Measurements from ENCODE around the gene GALNT5. TPM values are rescaled to one million over a fixed set of nuclear protein-coding genes. Genes with fewer than 3 reads are reported as not detected.
A peak's percentile ranks its signal among the peaks of the same experiment; 100 is the strongest.

Gene GALNT5
- total RNA-seq, 1 experiment from 2014 or later = 6.8 TPM

GRCh38 chr2:157321466-157321865 is 64.0 kb downstream of the GALNT5 start:
- ChIA-PET POLR2A (no interaction called here), CTCF (no interaction called here)
- Mint-ChIP-seq H3K4me1 (ENCODE audit: low read depth, unreplicated experiment) (peaks cover 17% of the 10 kb centered on the region), H3K36me3 (ENCODE audit: insufficient read depth, unreplicated experiment) (no peaks in the 10 kb centered on the region), H3K4me3 (ENCODE audit: unreplicated experiment) (no peak overlapping the region), H3K9me3 (ENCODE audit: unreplicated experiment) (no peaks in the 10 kb centered on the region), H3K27ac (ENCODE audit: unreplicated experiment) (no peak overlapping the region), H3K27me3 (ENCODE audit: insufficient read depth, unreplicated experiment) (no peaks in the 10 kb centered on the region)
- H3K9me3 ChIP-seq = no peaks in the 10 kb centered on the region
- no peaks in the 10 kb centered on the region for H3K36me3 ChIP-seq (ENCODE audit: control insufficient read depth, insufficient read depth, low read length)
- H3K4me1 ChIP-seq = peaks cover 50% of the 10 kb centered on the region
- no TSS peak for BruUV-seq (replicated peaks)
- no peak overlapping the region for H3K4me3 ChIP-seq (ENCODE audit: low read depth, low read length)
- TF ChIP-seq CTCF (IDR thresholded peaks at IDR 0.05; ENCODE audit: insufficient read depth in 1 of 2, low read depth in 1 of 2, low read length in 1 of 2, severe bottlenecking in 1 of 2, unreplicated experiment in 1 of 2) = no peak
- H3K27me3 ChIP-seq (replicated peaks; ENCODE audit: control insufficient read depth, insufficient read depth, low read length) = no peaks in the 10 kb centered on the region
- intact Hi-C loops (cut with micrococcal nuclease; ENCODE audit: unreplicated experiment) = no loop called here
- DNase-seq = no peak

DNA sequence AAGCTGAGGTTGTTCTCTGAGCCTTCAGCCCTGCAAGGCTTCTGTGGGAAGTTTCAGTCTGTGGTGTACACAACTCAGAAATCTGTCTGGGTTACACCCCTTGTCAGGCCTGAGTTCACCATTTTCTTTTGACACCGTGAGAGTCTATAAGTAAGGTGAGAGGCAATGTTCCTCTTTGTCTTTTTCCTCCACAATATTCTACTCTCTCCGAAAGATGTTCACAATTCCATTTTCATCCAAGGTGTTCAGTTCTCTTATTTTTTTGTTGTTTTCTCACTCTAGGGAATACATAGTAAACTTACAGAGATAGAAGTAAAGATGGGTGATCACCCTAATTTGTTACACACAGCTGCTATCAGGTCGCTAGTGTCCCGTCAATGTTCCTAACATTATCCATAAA is 64.9 kb downstream of the GALNT5 start:
- intact Hi-C loops (cut with micrococcal nuclease; ENCODE audit: unreplicated experiment) = no loop called here
- CTCF ChIA-PET = interaction anchor here (1.1 kb wide), 1 partner anchor 14 kb away, joined by 3 read pairs; no protein-coding TSS in a partner anchor
- no peak for TF ChIP-seq CTCF (IDR thresholded peaks at IDR 0.05; ENCODE audit: insufficient read depth in 1 of 2, low read depth in 1 of 2, low read length in 1 of 2, severe bottlenecking in 1 of 2, unreplicated experiment in 1 of 2)
- Mint-ChIP-seq H3K4me3 (ENCODE audit: unreplicated experiment) (no peak overlapping the region), H3K36me3 (ENCODE audit: insufficient read depth, unreplicated experiment) (no peaks in the 10 kb centered on the region), H3K4me1 (ENCODE audit: low read depth, unreplicated experiment) (peaks cover 17% of the 10 kb centered on the region), H3K27me3 (ENCODE audit: insufficient read depth, unreplicated experiment) (no peaks in the 10 kb centered on the region), H3K27ac (ENCODE audit: unreplicated experiment) (no peak overlapping the region), H3K9me3 (ENCODE audit: unreplicated experiment) (no peaks in the 10 kb centered on the region)
- no peak for DNase-seq
- Histone ChIP-seq H3K4me3 (ENCODE audit: low read depth, low read length) (no peak overlapping the region), H3K9me3 (no peaks in the 10 kb centered on the region), H3K36me3 (ENCODE audit: control insufficient read depth, insufficient read depth, low read length) (no peaks in the 10 kb centered on the region), H3K27me3 (replicated peaks; ENCODE audit: control insufficient read depth, insufficient read depth, low read length) (no peaks in the 10 kb centered on the region), H3K4me1 (peaks cover 54% of the 10 kb centered on the region)
- no TSS peak for BruUV-seq (replicated peaks)
- POLR2A ChIA-PET = no interaction called here

- no peaks in the 10 kb centered on the region for H3K9me3 Mint-ChIP-seq (ENCODE audit: unreplicated experiment)
- peak; percentile 72 to 74 for DNase-seq
- Histone ChIP-seq H3K4me1 (peaks cover 54% of the 10 kb centered on the region), H3K27me3 (replicated peaks; ENCODE audit: control insufficient read depth, insufficient read depth, low read length) (no peaks in the 10 kb centered on the region), H3K36me3 (ENCODE audit: control insufficient read depth, insufficient read depth, low read length) (no peaks in the 10 kb centered on the region), H3K4me3 (ENCODE audit: low read depth, low read length) (no peak overlapping the region), H3K9me3 (no peaks in the 10 kb centered on the region)
- no peak for TF ChIP-seq CTCF (IDR thresholded peaks at IDR 0.05; ENCODE audit: insufficient read depth in 1 of 2, low read depth in 1 of 2, low read length in 1 of 2, severe bottlenecking in 1 of 2, unreplicated experiment in 1 of 2)
- ChIA-PET CTCF (interaction anchor here (0.6 to 1.0 kb wide), 5 partner anchors 12 to 166 kb away, joined by 3 to 7 read pairs (median 3); no protein-coding TSS in a partner anchor), POLR2A (no interaction called here)
- intact Hi-C loops (cut with micrococcal nuclease; ENCODE audit: unreplicated experiment) = loop anchor here (2.0 kb wide), 1 partner anchor 64 kb away; no protein-coding TSS in a partner anchor
- no peaks in the 10 kb centered on the region for H3K27me3 Mint-ChIP-seq (ENCODE audit: insufficient read depth, unreplicated experiment)
- H3K4me3 Mint-ChIP-seq (ENCODE audit: unreplicated experiment) = peak overlapping the region; percentile 30
- peaks cover 17% of the 10 kb centered on the region for H3K4me1 Mint-ChIP-seq (ENCODE audit: low read depth, unreplicated experiment)
- peak overlapping the region; percentile 52 for H3K27ac Mint-ChIP-seq (ENCODE audit: unreplicated experiment)
- no TSS peak for BruUV-seq (replicated peaks)
- H3K36me3 Mint-ChIP-seq (ENCODE audit: insufficient read depth, unreplicated experiment) = no peaks in the 10 kb centered on the region
These were observed 66.9 kb downstream of the GALNT5 start for GRCh38 chr2:157324331-157324843.

Measured in Caco-2 (cell line).